ENCODE measurements around the gene FAM13A. TPM values are rescaled to one million over a fixed set of nuclear protein-coding genes. Genes with fewer than 3 reads are reported as not detected.

The FAM13A gene
- polyA plus RNA-seq, 1 donor from 2014 or later = 4.0 TPM

- Histone ChIP-seq H3K36me3 (ENCODE audit: insufficient read depth, low read length) (no peaks in the 10 kb centered on the region), H3K9me2 (ENCODE audit: insufficient read depth, low read length) (no peaks in the 10 kb centered on the region), H3K27ac (ENCODE audit: low read length) (no peak overlapping the region), H2AFZ (ENCODE audit: low read depth, low read length) (no peak overlapping the region), H3K9me3 (ENCODE audit: low read length) (no peaks in the 10 kb centered on the region), H3K4me3 (ENCODE audit: low read length) (no peak overlapping the region), H3K79me2 (replicated peaks; ENCODE audit: insufficient read depth, low read length) (no peaks in the 10 kb centered on the region), H3F3A (ENCODE audit: insufficient read depth, low read length, poor library complexity, severe bottlenecking) (no peaks in the 10 kb centered on the region), H3K27me3 (ENCODE audit: insufficient read depth, low read depth, low read length) (no peaks in the 10 kb centered on the region), H3K9ac (ENCODE audit: low read length) (no peak overlapping the region), H4K20me1 (ENCODE audit: insufficient read depth) (no peaks in the 10 kb centered on the region), H3K4me2 (ENCODE audit: low read length) (no peak overlapping the region)
- no peak for TF ChIP-seq POLR2AphosphoS5 (IDR thresholded peaks at IDR 0.05)
- TF ChIP-seq CTCF (IDR thresholded peaks at IDR 0.05; ENCODE audit: poor library complexity, severe bottlenecking) = no peak
- no peak for TF ChIP-seq TAF1 (IDR thresholded peaks at IDR 0.05; ENCODE audit: low read depth)
- TF ChIP-seq EZH2 (IDR thresholded peaks at IDR 0.05; ENCODE audit: borderline replicate concordance, insufficient read depth, low read length, poor library complexity, severe bottlenecking) = no peak
- TF ChIP-seq REST (IDR thresholded peaks at IDR 0.05; ENCODE audit: borderline replicate concordance) = no peak
- no peak for TF ChIP-seq MXI1 (conservative IDR thresholded peaks at IDR 0.05; ENCODE audit: poor library complexity, severe bottlenecking)
- no peak for TF ChIP-seq SMC3 (conservative IDR thresholded peaks at IDR 0.05; ENCODE audit: poor library complexity)
- TF ChIP-seq EP300 (conservative IDR thresholded peaks at IDR 0.05; ENCODE audit: poor library complexity, severe bottlenecking) = no peak
- no peak for TF ChIP-seq RAD21 (conservative IDR thresholded peaks at IDR 0.05)
These were observed 63.7 kb downstream of the FAM13A start for GRCh38 chr4:88993246-88993645.

GRCh38 chr4:88991746-88992145 lies 65.2 kb downstream of the FAM13A start:
- Histone ChIP-seq H3F3A (ENCODE audit: insufficient read depth, low read length, poor library complexity, severe bottlenecking) (no peaks in the 10 kb centered on the region), H4K20me1 (ENCODE audit: insufficient read depth) (no peaks in the 10 kb centered on the region), H3K4me3 (ENCODE audit: low read length) (no peak overlapping the region), H3K9ac (ENCODE audit: low read length) (no peak overlapping the region), H3K27me3 (ENCODE audit: insufficient read depth, low read depth, low read length) (no peaks in the 10 kb centered on the region), H3K4me2 (ENCODE audit: low read length) (no peak overlapping the region), H3K79me2 (replicated peaks; ENCODE audit: insufficient read depth, low read length) (no peaks in the 10 kb centered on the region), H3K36me3 (ENCODE audit: insufficient read depth, low read length) (no peaks in the 10 kb centered on the region), H3K9me3 (ENCODE audit: low read length) (no peaks in the 10 kb centered on the region), H2AFZ (ENCODE audit: low read depth, low read length) (no peak overlapping the region), H3K9me2 (ENCODE audit: insufficient read depth, low read length) (no peaks in the 10 kb centered on the region), H3K27ac (ENCODE audit: low read length) (no peak overlapping the region)
- TF ChIP-seq REST (IDR thresholded peaks at IDR 0.05; ENCODE audit: borderline replicate concordance) = no peak
- TF ChIP-seq TAF1 (IDR thresholded peaks at IDR 0.05; ENCODE audit: low read depth) = no peak
- no peak for TF ChIP-seq SMC3 (conservative IDR thresholded peaks at IDR 0.05; ENCODE audit: poor library complexity)
- TF ChIP-seq CTCF (IDR thresholded peaks at IDR 0.05; ENCODE audit: poor library complexity, severe bottlenecking) = no peak
- no peak for TF ChIP-seq EP300 (conservative IDR thresholded peaks at IDR 0.05; ENCODE audit: poor library complexity, severe bottlenecking)
